HG03457 (cell line): ENCODE measurements around the gene ESR1.
A peak's percentile ranks its signal among the peaks of the same experiment; 100 is the strongest.

Source experiments
- ATAC-seq: cut with Tn5 transposase; IDR thresholded peaks from one replicate; pipeline ENCODE4 v1.9.1; 2021; ENCODE audit warnings: moderate number of reproducible peaks; ENCODE audit not compliant: unreplicated experiment

Gene ESR1

DNA sequence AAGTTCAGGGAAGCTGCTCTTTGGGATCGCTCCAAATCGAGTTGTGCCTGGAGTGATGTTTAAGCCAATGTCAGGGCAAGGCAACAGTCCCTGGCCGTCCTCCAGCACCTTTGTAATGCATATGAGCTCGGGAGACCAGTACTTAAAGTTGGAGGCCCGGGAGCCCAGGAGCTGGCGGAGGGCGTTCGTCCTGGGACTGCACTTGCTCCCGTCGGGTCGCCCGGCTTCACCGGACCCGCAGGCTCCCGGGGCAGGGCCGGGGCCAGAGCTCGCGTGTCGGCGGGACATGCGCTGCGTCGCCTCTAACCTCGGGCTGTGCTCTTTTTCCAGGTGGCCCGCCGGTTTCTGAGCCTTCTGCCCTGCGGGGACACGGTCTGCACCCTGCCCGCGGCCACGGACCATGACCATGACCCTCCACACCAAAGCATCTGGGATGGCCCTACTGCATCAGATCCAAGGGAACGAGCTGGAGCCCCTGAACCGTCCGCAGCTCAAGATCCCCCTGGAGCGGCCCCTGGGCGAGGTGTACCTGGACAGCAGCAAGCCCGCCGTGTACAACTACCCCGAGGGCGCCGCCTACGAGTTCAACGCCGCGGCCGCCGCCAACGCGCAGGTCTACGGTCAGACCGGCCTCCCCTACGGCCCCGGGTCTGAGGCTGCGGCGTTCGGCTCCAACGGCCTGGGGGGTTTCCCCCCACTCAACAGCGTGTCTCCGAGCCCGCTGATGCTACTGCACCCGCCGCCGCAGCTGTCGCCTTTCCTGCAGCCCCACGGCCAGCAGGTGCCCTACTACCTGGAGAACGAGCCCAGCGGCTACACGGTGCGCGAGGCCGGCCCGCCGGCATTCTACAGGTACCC is at the start of gene ESR1:
Gene ESR1, plus strand, starts transcription at position 170 of the 858 bp plus-strand sequence. Its CDS starts 231 bp downstream, at position 401.
- no peak for ATAC-seq

DNA sequence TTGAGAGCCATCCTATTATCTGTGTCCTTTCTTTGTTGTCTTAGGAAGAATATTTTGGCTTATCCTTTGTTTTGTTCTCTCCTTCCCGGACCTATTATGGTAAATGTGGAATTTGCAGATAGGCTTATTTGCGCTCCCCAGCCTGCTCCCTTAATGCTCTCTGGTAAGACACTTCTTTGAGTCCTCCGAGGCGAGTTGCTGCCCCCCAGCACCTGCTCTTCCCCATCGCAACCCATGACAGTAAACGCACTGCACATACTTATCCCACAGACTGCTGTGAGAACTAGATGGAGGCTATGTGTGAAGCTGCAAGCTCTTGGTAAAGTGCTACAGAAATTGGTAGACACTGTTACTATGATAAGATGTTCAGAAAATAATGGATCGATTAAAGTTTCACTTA is 47.0 kb upstream of the ESR1 start:
- no peak for ATAC-seq

DNA sequence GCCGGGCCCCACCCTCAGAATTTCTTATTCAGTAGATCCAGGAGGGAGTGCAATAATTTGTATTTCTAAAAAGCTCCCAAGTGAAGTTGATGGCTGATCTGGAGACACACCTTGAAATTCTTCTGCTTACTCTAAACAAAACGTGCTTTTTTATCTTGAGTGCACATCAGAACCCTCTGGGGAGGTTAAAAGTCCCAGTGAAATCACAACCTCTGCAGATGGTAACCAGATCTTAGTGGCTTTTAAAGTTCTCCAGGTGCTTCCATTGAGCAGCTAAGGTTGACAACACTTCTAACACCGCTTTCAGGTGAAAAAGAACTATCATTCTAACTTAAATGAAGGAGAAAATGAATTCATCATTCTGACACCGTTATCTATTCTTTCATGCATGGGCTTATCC is 45.6 kb upstream of the ESR1 start:
- no peak for ATAC-seq

DNA sequence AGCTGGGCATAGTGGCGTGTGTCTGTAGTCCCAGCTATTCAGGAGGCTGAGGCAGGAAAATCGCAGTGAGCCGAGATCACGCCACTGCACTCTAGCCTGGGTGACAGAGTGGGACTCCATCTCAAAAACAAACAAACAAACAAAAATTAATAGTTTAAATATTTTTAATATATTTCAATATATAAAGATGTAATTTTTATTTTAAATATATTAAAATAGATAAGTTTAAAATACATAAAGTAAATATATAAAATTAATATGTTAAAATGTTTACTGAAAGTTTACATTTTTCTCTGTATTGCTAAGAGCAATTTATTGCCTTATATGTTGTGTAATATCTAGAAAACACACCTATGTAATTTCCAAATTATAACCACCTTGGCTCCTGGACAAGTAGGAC is 44.7 kb upstream of the ESR1 start:
- no peak for ATAC-seq

DNA sequence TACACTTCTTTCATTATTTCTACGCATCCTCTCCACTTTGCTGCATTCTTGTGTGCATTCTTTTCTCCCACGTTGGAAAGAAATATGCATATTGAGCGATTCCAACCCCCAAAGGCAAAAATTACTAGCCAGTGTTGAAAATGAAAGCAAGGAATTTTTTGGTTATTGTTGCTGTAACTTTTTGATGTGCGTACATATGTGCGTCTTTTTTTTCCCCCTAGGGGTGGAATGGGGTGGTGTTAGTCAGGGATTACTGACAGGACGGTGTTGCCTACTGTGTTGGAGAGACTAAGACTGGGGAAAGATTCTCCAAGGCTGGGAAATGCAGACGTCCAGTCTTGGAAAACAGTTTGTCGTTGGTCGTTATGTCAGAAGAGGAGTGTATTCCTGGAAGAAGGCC is 44.2 kb upstream of the ESR1 start:
- no peak for ATAC-seq

DNA sequence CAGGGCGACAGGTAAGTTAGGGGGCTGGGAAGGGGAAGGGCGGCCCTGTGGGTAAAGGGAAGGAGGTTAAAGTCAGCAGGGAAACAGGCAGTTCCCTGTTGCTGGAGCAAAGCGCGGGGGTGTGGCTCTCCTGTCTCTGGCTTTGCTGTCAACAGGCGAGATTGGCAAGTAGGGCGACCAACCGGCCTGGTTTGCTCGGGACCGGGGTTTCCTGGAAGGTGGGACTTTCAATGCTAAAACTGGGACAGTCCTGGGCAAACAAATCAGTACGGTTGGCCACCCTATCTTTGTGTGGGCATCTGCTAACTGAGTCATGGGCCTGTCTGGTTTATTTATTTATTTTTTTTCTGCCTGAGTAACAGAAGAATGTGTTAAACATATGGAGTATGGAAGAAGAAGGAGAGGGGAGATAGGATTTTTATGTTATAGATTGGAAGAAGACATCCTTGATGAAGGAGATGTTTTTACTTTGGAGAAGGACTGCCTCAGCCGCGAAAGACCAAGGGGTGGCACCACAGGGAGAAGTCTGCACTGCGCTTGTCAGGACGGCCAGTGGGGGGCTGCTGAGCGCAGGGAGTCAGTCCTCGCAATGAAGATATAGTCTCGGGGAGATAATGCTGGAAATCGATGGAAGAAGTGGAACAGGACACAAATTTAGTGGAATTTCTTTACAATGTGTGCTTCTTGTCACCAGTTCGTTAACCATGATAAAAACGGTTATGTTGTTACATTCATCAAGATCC is 43.4 kb upstream of the ESR1 start:
- peak; percentile 77 for ATAC-seq

DNA sequence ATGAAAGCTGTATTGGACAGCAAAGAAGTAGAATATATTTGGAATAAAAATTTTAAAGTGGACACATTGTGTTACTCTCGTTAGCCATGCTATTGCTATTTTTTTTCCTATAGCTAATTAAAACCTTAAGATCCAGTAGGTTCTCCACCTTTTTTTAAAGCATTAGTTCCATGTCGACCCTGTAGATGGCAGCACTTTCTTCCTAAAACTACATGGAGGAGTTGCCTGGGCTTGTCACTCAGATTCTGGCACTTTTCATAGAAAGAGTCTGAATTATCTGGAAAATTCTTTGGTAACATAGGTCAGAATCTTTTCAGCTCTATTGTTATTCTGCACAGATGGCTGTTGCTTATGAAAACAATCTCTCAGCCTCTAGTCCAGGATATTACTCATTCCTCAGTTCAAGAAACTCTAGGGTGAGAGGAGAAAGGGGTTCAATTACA is 42.0 kb upstream of the ESR1 start:
- peak; percentile 69 for ATAC-seq

DNA sequence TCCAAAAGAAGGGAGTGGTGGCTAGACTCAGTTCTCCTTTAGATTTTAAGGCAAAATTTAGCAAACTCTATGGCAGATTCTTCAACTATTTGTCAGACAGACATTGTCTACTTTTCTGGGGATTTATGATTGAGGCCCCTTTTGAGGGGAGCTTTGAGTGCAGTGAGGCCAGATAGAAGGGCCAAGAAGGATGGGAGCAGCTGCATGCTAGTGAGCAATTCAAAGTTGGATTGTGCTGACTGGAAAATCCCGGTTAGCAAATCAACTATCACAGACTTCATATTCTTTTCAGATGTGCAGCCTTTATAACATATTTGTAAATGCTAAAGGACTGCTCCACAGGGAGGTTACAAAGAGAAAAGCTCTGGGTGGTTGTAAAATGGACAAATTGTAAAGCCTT is 35.0 kb upstream of the ESR1 start:
- ATAC-seq = no peak

DNA sequence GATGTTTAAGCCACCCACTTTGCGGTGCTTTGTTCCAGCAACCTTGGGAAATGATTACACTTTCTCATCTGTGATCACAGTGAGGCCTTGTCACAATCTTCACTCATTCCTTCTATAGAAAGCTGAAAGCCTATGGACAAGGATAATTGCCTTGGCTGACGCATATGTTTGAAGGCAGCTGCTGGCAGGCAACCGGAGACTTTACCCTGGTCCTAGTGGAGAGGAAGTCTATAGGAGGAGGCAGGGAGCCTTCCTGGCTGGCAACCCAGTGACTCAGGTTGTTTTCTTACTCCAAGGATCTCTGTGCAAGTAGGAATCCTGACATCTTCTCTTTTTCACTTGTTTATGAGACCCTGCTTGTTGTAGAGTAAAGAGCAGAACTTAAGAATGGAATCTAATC is 34.1 kb upstream of the ESR1 start:
- no peak for ATAC-seq

DNA sequence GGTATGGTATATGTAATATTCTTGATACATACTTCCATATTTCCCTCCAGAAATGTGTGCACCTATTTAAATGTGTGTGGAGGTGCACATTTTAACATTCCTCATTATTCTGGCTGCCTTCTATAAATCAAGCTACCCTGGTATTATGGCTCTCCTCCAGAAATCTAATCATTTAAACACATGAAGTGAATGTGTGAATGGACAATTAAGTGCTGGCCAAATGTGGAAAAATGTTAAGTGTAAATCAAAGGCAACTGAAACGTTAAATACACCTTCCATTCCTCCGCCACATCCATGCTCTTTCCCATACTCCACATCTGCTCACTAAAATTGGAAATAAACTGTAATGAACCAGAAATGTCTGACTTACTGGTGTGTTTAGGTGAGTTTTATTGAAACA is 24.9 kb upstream of the ESR1 start:
- ATAC-seq = no peak

DNA sequence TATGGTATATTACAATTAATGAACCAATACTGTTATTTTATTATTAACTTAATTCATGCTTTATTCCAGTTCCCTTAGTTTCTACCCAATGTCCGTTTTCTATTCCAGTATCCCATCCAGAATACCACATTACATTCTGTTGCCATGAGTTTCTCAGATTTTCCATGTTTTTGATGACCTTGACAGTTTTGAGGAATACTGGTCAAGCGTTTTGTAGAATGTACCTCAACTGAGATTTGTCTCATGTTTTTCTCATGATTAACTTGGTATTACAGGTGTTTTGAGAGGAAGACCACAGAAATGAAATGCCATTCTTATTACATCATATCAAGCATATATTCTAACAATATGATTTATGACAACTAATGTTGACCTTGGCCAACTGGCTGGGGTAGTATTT is 23.8 kb upstream of the ESR1 start:
- ATAC-seq = no peak

DNA sequence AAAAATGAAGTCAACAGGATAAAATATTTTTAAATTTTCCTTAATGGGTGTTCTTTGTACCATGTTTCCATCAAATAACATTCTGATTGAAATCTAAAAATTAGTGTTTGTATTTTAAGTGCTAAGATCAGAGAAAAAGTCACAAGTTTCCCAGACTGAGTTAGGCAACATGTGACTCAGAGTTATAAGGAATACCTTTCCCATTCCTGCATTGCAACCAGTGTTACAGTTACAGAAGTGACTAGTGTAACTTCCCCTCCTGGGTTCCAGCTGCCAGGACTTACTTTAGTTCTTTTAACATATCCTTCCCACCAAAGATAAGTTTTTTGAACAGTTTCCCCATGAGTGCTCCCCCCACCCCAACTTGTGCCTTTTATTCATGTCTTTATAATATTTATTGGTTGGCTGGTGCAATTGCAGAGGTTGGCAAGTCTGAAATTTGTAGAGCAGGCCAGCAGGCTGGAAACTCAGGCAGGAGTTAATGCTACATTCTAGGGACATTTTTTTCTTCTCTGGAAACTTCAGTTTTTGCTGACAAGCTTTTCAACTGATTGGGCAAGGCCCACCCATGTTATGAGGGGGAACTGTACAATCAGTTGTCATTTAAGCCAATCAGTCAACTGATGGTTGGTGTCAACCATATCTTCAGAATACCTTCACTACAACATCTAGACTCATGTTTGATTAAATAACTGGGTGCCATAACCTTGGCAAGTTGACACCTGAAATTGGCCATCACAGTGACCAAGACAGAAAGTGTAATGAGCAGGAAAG is 22.9 kb upstream of the ESR1 start:
- ATAC-seq = no peak

DNA sequence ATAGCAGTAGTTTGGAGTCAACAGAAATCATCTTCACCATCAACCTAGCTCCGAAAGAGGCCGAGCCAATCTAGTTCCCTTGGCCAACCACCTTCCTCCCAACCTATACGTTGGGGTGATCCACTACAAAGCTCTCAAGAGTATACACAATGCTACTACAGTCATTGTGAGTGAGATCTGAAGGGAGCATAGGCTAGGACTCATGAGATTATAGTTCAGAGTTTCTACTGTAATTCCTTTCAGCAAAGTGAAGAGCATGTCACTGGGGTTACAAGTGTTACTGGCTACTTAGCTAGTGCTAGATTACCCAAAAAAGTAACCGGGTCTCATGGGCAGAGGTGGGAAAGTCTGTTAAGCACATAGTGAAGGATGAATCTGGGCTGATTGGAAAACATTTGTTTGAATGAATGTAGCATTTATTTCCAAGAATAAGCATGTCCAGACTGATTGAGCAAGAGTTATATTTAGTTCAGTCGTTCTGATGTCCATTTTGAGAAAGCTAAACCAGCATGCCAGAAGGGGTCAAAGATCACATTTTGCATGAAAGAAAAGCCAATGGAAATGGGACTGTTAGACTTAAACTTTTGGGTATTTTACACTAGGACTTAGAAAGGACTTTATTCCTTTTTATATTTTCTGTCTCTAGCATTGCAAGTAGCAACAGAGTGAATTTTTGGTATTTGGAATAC is 10.5 kb upstream of the ESR1 start:
- no peak for ATAC-seq

DNA sequence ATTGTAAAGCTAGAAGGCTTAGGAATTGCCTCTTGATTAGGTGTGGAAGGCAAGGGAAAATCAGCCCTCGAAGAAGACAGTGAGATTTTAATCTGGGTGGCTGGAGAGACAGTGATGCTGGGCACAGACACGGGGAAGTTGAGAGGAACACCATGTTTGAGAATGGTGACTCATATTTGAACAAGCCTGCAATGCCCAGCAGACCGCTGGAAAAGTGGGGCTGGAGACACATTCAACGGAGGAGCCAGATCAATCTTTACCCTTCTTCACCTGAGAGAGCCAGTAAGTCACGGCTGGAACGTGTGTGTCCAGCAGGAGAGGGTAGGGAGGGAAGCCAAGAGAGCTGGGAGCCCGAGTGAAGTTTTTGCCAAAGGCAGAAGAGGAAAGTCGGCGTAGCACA is 3.7 kb upstream of the ESR1 start:
- no peak for ATAC-seq

DNA sequence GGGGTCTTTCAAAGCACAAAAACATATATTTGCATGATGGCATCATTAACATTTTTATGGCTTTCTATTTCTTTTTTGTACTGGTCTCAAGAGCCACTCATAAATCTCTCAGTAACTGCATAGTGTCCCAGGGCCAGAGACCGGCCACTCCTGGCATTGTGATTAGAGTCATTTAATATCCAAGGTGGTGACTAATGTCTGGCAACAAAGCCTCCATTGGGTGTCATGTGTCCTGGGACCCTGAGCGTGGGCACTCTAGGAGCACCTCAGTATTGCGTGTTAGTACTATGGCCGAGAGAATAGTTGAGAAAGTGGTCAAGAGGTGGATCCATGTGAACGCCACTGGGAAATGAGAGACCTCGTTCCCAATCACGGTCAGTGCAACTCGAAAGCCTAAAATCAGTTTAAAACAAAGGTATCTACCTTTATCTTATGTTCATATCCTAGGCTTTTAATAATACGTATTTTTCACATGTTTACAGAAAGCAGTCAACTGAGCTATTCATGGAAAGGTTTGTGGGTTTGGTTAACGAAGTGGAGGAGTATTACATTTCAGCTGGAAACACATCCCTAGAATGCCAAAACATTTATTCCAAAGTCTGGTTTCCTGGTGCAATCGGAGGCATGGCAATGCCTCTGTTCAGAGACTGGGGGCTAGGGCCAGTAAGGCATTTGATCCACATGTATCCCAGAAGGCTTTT is 2.7 kb upstream of the ESR1 start:
- ATAC-seq = no peak

DNA sequence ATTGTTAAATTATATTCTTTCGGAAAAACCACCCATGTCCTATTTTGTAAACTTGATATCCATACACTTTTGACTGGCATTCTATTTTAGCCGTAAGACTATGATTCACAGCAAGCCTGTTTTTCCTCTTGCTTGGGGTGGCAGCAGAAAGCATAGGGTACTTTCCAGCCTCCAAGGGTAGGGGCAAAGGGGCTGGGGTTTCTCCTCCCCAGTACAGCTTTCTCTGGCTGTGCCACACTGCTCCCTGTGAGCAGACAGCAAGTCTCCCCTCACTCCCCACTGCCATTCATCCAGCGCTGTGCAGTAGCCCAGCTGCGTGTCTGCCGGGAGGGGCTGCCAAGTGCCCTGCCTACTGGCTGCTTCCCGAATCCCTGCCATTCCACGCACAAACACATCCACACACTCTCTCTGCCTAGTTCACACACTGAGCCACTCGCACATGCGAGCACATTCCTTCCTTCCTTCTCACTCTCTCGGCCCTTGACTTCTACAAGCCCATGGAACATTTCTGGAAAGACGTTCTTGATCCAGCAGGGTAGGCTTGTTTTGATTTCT is 2.1 kb upstream of the ESR1 start:
- ATAC-seq = no peak

DNA sequence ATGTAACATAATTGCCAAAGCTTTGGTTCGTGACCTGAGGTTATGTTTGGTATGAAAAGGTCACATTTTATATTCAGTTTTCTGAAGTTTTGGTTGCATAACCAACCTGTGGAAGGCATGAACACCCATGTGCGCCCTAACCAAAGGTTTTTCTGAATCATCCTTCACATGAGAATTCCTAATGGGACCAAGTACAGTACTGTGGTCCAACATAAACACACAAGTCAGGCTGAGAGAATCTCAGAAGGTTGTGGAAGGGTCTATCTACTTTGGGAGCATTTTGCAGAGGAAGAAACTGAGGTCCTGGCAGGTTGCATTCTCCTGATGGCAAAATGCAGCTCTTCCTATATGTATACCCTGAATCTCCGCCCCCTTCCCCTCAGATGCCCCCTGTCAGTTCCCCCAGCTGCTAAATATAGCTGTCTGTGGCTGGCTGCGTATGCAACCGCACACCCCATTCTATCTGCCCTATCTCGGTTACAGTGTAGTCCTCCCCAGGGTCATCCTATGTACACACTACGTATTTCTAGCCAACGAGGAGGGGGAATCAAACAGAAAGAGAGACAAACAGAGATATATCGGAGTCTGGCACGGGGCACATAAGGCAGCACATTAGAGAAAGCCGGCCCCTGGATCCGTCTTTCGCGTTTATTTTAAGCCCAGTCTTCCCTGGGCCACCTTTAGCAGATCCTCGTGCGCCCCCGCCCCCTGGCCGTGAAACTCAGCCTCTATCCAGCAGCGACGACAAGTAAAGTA is 547 bp upstream of the ESR1 start:
- ATAC-seq = no peak

DNA sequence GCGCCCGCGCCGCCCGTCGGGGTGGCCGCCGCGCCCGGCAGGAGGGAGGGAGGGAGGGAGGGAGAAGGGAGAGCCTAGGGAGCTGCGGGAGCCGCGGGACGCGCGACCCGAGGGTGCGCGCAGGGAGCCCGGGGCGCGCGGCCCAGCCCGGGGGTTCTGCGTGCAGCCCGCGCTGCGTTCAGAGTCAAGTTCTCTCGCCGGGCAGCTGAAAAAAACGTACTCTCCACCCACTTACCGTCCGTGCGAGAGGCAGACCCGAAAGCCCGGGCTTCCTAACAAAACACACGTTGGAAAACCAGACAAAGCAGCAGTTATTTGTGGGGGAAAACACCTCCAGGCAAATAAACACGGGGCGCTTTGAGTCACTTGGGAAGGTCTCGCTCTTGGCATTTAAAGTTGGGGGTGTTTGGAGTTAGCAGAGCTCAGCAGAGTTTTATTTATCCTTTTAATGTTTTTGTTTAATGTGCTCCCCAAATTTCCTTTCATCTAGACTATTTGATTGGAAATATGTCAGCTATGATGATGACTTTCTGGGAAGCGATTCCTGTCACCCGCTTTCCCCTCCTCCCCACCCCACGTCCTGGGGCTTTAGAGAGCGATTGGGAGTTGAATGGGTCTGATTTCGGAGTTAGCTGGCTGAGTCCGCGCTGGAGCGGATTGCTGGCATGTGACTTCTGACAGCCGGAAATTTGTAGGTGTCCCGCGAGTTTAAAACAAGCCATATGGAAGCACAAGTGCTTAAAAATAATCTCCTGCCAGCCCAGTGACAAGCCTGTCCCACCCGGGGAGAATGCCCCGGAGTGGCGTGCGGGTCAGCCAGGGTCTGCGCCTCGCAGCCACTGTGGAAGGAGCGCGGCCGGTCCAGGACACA is 1.1 kb downstream of the ESR1 start:
- ATAC-seq = no peak
